ENCODE results near the gene GJB1. TPM values are rescaled to one million over a fixed set of nuclear protein-coding genes. Genes with fewer than 3 reads are reported as not detected.

Gene GJB1
- total and polyA plus RNA-seq, 9 of the 15 experiments (the other 6 are each of a cell fraction or from before 2014, with no cell fraction given) = 0.11 TPM; not detected in 8

DNA sequence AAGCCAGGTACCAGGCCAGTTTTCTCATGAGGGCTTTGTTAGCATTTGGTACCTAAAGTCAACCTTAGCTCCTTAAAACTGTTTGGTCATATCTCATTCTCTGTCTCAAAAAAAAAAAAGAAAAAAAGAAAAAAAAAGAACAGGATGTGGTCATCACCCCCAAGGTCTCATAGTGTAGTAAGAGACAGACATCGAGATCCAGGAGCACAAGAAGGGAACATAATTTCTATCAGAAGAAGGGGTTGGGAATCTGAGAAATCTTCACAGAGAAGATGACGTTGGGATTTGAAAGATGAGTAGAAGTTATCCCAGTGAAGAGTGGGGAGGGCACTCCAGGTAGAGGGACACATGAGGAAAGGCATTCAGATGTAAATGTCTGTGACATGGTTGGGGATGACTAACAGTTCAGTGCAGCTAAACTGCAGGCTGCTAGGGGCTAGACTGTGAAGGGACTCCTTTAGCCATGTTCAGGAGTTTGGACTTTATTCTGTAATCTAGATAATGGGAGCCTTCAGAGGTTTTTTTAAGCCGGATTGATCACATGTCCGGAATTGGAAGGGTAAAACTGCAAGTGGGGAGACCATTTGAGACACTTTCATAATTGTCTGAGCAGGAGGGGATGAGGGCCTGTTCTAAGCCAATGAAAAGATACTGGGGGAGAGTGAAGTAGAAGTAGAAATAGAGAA, 26.9 kb upstream of the GJB1 start:
- POLR2A ChIA-PET = no interaction called here
- DNase-seq (ENCODE audit: extremely low read depth in 1 of 4, low spot score in 3 of 4) = no peak
- H3K27me3 ChIP-seq (ENCODE audit: control insufficient read depth in 2 of 2, insufficient read depth in 2 of 2, low read length in 2 of 2) = no peaks in the 10 kb centered on the region; a peak in 1 of 5 replicates
- peak overlapping the region; percentile 9; the same call in 1 of the 2 replicates for H2AFZ ChIP-seq (ENCODE audit: low read depth, low read length)
- no peak overlapping the region for H3K4me2 ChIP-seq (ENCODE audit: insufficient read depth, low read length)
- H3K9me3 ChIP-seq (replicated peaks; ENCODE audit: control insufficient read depth, insufficient read depth, low read depth, low read length) = no peaks in the 10 kb centered on the region
- no peaks in the 10 kb centered on the region for H3K9me1 ChIP-seq (ENCODE audit: control insufficient read depth, insufficient read depth, low read length)
- in situ Hi-C loops (cut with MboI) (no loop called here), intact Hi-C loops (cut with micrococcal nuclease) (no loop called here)
- no TSS peak for BruUV-seq (replicated peaks)
- H3K36me3 ChIP-seq (ENCODE audit: control insufficient read depth, insufficient read depth, low read length) = no peaks in the 10 kb centered on the region
- no peak for FAIRE-seq
- no peaks in the 10 kb centered on the region for H4K20me1 ChIP-seq (replicated peaks; ENCODE audit: control insufficient read depth, insufficient read depth, low read length)
- no peak overlapping the region for H3K27ac ChIP-seq (ENCODE audit: extremely low read depth, low read depth, low read length)
- ATAC-seq = 0 out of 3 replicates have a peak, but pooled peaks have one; percentile 28
- no peak overlapping the region for H3K9ac ChIP-seq (ENCODE audit: insufficient read depth in 1 of 2, low read depth in 2 of 2, low read length in 2 of 2)
- CTCF ChIA-PET (ENCODE audit: low intra/inter-chr PET ratio) = no interaction called here
- no peaks in the 10 kb centered on the region; a peak in 1 of 5 replicates for H3K4me1 ChIP-seq (replicated peaks in 1 of 2; ENCODE audit: control insufficient read depth in 2 of 2, insufficient read depth in 2 of 2, low read length in 2 of 2)
- H3K4me3 ChIP-seq = no peak overlapping the region
- WGBS (ENCODE audit: insufficient coverage, low coverage, missing lambda C conversion rate) = 8% methylated on average over 4 of the region's 4 CpGs
- H3K79me2 ChIP-seq (ENCODE audit: control insufficient read depth, insufficient read depth, low read length) = no peaks in the 10 kb centered on the region
- TF ChIP-seq, protein P1, sequence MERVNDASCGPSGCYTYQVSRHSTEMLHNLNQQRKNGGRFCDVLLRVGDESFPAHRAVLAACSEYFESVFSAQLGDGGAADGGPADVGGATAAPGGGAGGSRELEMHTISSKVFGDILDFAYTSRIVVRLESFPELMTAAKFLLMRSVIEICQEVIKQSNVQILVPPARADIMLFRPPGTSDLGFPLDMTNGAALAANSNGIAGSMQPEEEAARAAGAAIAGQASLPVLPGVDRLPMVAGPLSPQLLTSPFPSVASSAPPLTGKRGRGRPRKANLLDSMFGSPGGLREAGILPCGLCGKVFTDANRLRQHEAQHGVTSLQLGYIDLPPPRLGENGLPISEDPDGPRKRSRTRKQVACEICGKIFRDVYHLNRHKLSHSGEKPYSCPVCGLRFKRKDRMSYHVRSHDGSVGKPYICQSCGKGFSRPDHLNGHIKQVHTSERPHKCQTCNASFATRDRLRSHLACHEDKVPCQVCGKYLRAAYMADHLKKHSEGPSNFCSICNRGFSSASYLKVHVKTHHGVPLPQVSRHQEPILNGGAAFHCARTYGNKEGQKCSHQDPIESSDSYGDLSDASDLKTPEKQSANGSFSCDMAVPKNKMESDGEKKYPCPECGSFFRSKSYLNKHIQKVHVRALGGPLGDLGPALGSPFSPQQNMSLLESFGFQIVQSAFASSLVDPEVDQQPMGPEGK (CRISPR knock-in tag; IDR thresholded peaks at IDR 0.05; ENCODE audit: borderline replicate concordance) = no peak
- TF ChIP-seq, protein P2, sequence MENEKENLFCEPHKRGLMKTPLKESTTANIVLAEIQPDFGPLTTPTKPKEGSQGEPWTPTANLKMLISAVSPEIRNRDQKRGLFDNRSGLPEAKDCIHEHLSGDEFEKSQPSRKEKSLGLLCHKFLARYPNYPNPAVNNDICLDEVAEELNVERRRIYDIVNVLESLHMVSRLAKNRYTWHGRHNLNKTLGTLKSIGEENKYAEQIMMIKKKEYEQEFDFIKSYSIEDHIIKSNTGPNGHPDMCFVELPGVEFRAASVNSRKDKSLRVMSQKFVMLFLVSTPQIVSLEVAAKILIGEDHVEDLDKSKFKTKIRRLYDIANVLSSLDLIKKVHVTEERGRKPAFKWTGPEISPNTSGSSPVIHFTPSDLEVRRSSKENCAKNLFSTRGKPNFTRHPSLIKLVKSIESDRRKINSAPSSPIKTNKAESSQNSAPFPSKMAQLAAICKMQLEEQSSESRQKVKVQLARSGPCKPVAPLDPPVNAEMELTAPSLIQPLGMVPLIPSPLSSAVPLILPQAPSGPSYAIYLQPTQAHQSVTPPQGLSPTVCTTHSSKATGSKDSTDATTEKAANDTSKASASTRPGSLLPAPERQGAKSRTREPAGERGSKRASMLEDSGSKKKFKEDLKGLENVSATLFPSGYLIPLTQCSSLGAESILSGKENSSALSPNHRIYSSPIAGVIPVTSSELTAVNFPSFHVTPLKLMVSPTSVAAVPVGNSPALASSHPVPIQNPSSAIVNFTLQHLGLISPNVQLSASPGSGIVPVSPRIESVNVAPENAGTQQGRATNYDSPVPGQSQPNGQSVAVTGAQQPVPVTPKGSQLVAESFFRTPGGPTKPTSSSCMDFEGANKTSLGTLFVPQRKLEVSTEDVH (IDR thresholded peaks at IDR 0.05; ENCODE audit: low read depth, partially characterized antibody) = no peak
- TF ChIP-seq GABPA (tag; conservative IDR thresholded peaks at IDR 0.05; ENCODE audit: low read depth) (0 out of 2 replicates have a peak, but pooled peaks have one; percentile 15), PHF8 (IDR thresholded peaks at IDR 0.05; ENCODE audit: borderline replicate concordance, low read length) (no peak), SETDB1 (IDR thresholded peaks at IDR 0.05; ENCODE audit: low read length) (no peak), CCAR2 (IDR thresholded peaks at IDR 0.05; ENCODE audit: low read depth, low read length) (no peak), CBX8 (IDR thresholded peaks at IDR 0.05; ENCODE audit: borderline replicate concordance, extremely low read depth, low read depth, low read length, poor library complexity, severe bottlenecking) (no peak), ELF1 (tag; IDR thresholded peaks at IDR 0.05) (no peak)
- TF ChIP-seq, protein P3, sequence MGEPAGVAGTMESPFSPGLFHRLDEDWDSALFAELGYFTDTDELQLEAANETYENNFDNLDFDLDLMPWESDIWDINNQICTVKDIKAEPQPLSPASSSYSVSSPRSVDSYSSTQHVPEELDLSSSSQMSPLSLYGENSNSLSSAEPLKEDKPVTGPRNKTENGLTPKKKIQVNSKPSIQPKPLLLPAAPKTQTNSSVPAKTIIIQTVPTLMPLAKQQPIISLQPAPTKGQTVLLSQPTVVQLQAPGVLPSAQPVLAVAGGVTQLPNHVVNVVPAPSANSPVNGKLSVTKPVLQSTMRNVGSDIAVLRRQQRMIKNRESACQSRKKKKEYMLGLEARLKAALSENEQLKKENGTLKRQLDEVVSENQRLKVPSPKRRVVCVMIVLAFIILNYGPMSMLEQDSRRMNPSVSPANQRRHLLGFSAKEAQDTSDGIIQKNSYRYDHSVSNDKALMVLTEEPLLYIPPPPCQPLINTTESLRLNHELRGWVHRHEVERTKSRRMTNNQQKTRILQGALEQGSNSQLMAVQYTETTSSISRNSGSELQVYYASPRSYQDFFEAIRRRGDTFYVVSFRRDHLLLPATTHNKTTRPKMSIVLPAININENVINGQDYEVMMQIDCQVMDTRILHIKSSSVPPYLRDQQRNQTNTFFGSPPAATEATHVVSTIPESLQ (CRISPR knock-in tag; IDR thresholded peaks at IDR 0.05) = no peak

All from K562 (cell line).